Astrocyte (in vitro differentiated cells and primary cell): Measurements from ENCODE around the gene NPHP1.
"Not testable (repeated sequence)": the region's sequence is repeated elsewhere in the genome, so short reads cannot be mapped to it uniquely, and the experiment has no call there.

ENCODE experiments used
- EZH2 ChIP-seq: IDR thresholded peaks from 2 replicates; pipeline ENCODE4 v1.6.1; 2012; ENCODE audit warnings: mild to moderate bottlenecking, low read length, inconsistent platforms; ENCODE audit not compliant: insufficient read depth
- TF ChIP-seq, protein P1 (sequence below): IDR thresholded peaks from 2 replicates; pipeline ENCODE4 v1.5.1; 2011; ENCODE audit warnings: low read depth, mild to moderate bottlenecking, inconsistent platforms, low read length, moderate library complexity; ENCODE audit not compliant: insufficient read depth

DNA sequence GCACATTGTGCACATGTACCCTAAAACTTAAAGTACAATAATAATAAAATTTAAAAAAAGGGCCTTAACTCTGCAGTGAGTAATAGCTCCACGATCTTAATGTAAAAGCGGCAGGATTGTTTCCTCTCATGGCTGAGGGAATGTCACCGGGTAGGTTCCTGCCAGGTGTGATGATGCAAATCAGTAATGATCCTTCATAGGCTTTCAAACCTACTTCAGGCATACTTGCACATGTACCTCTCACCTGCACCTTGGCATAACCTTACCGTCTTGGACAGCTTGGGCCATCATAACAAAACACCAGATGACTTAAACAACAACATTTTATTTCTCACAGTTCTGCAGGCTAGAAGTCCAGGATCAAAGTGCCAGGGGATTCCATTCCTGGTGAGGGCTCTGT is 128.9 kb downstream of the NPHP1 start:
- TF ChIP-seq, protein P1, sequence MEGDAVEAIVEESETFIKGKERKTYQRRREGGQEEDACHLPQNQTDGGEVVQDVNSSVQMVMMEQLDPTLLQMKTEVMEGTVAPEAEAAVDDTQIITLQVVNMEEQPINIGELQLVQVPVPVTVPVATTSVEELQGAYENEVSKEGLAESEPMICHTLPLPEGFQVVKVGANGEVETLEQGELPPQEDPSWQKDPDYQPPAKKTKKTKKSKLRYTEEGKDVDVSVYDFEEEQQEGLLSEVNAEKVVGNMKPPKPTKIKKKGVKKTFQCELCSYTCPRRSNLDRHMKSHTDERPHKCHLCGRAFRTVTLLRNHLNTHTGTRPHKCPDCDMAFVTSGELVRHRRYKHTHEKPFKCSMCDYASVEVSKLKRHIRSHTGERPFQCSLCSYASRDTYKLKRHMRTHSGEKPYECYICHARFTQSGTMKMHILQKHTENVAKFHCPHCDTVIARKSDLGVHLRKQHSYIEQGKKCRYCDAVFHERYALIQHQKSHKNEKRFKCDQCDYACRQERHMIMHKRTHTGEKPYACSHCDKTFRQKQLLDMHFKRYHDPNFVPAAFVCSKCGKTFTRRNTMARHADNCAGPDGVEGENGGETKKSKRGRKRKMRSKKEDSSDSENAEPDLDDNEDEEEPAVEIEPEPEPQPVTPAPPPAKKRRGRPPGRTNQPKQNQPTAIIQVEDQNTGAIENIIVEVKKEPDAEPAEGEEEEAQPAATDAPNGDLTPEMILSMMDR = not testable (repeated sequence)
- not testable (repeated sequence) for TF ChIP-seq EZH2
